HCT116 (cell line): ENCODE results near the gene IMPDH1. TPM values are rescaled to one million over a fixed set of nuclear protein-coding genes. Genes with fewer than 3 reads are reported as not detected.

Experiments used
- ATAC-seq: fragments of 200-7000 bp; cut with Tn5 transposase; 2 replicates; pipeline ENCODE4 v1.9.1; 2020; ENCODE audit warnings: mild to moderate bottlenecking, moderate library complexity
- BruUV-seq: library from RNA; stranded (reverse); fragments of 400-500 nt; replicated peaks from 2 replicates; lab custom pipeline; 2021; lab: Mats Ljungman, UMichigan
- CTCF ChIA-PET: fragments of 300-600 bp; sonication (Branson Sonifier 250); formaldehyde crosslinking; loops from one replicate; lab custom pipeline; 2021; ENCODE audit warnings: antibody characterized with exemption; lab: Charles Lee
- POLR2A ChIA-PET: fragments of 300-600, 350-600 bp; sonication (Branson Sonifier 250); formaldehyde crosslinking; loops from one replicate; lab custom pipeline; 2021; ENCODE audit warnings: antibody characterized with exemption; lab: Charles Lee
- RAD21 ChIA-PET, 2 experiments: fragments of 300-600 bp; sonication (Branson Sonifier 250); formaldehyde crosslinking; loops; one replicate each; lab custom pipeline; 2023; ENCODE audit warnings: low total read pairs in 2 of 2; ENCODE audit not compliant: uncharacterized antibody in 2 of 2, unreplicated experiment in 2 of 2, low non-redundant PET in 1 of 2; lab: Charles Lee
- DNase-seq: peaks from one replicate; pipeline ENCODE4 v3.0.0-alpha.2; 2010; ENCODE audit warnings: low read depth, low spot score
- H2AFZ ChIP-seq: fragments of 200-600 bp; shearing (Covaris generic), sonication (generic); 2 replicates; pipeline ENCODE4 v1.6.1; 2017; ENCODE audit warnings: low read depth, mixed run types, mixed read lengths, antibody characterized with exemption, low read length; ENCODE audit not compliant: poor library complexity, severe bottlenecking
- H3K27ac ChIP-seq: 2 replicates; pipeline ENCODE4 v1.5.1; 2012; ENCODE audit warnings: low read depth, low read length
- H3K27me3 ChIP-seq: fragments of 200-600 bp; sonication (generic); 2 replicates; pipeline ENCODE4 v1.6.1; 2016; ENCODE audit warnings: mixed run types, low read length, mixed read lengths; ENCODE audit not compliant: insufficient read depth
- H3K36me3 ChIP-seq, 2 experiments: fragments of 200-500 bp in 1 of 2; fragments of 200-600 bp in 1 of 2; sonication (Bioruptor generic) in 1 of 2; sonication (generic) in 1 of 2; 2 replicates each; pipeline versions ENCODE4 v1.5.1 to v1.6.1; 2014 to 2016; ENCODE audit warnings: low read length in 2 of 2, inconsistent platforms in 1 of 2, mixed read lengths in 1 of 2, mixed run types in 1 of 2; ENCODE audit not compliant: insufficient read depth in 2 of 2, control insufficient read depth in 1 of 2
- H3K4me1 ChIP-seq, 2 experiments: fragments of 200-600 bp in 1 of 2; sonication (generic) in 1 of 2; 2 replicates each; pipeline versions ENCODE4 v1.5.1 to v1.6.1; 2012 to 2017; ENCODE audit warnings: low read length in 2 of 2, inconsistent platforms in 1 of 2, mild to moderate bottlenecking in 1 of 2, mixed read lengths in 1 of 2, mixed run types in 1 of 2, moderate library complexity in 1 of 2; ENCODE audit not compliant: insufficient read depth in 2 of 2, control insufficient read depth in 1 of 2
- H3K4me2 ChIP-seq: fragments of 200-600 bp; sonication (generic); 2 replicates; pipeline ENCODE4 v1.6.1; 2017; ENCODE audit warnings: mixed run types, low read length, mixed read lengths
- H3K4me3 ChIP-seq, 2 experiments: fragments of 200-600 bp in 1 of 2; sonication (generic) in 1 of 2; replicated peaks in 1 of 2; 2 replicates each; pipeline ENCODE4 v1.5.1; 2011 to 2016; ENCODE audit warnings: low read length in 2 of 2, control low read depth in 1 of 2, low read depth in 1 of 2, mild to moderate bottlenecking in 1 of 2, mixed read lengths in 1 of 2, mixed run types in 1 of 2
- H3K79me2 ChIP-seq: fragments of 200-600 bp; sonication (generic); 2 replicates; pipeline ENCODE4 v1.6.1; 2017; ENCODE audit warnings: mild to moderate bottlenecking, mixed run types, low read length, moderate library complexity, mixed read lengths; ENCODE audit not compliant: insufficient read depth
- H3K9ac ChIP-seq: fragments of 200-600 bp; sonication (generic); 2 replicates; pipeline ENCODE4 v1.6.1; 2016; ENCODE audit warnings: low read length, mixed read lengths
- H3K9me2 ChIP-seq: fragments of 200-600 bp; sonication (generic), shearing (Covaris generic); 2 replicates; pipeline ENCODE4 v1.6.1; 2017; ENCODE audit warnings: mixed run types, mild to moderate bottlenecking, moderate library complexity; ENCODE audit not compliant: insufficient read depth
- H3K9me3 ChIP-seq, 2 experiments: fragments of 200-500 bp in 1 of 2; fragments of 200-600 bp in 1 of 2; sonication (Bioruptor generic) in 1 of 2; sonication (generic) in 1 of 2; 2 replicates each; pipeline ENCODE4 v1.6.1; 2014 to 2017; ENCODE audit warnings: low read length in 2 of 2, mixed read lengths in 2 of 2, inconsistent platforms in 1 of 2, low read depth in 1 of 2, mild to moderate bottlenecking in 1 of 2, mixed run types in 1 of 2, moderate library complexity in 1 of 2; ENCODE audit not compliant: control insufficient read depth in 1 of 2, insufficient read depth in 1 of 2
- H4K20me1 ChIP-seq: fragments of 200-600 bp; sonication (generic), shearing (Covaris generic); 2 replicates; pipeline ENCODE4 v1.6.1; 2017; ENCODE audit warnings: mixed run types, mild to moderate bottlenecking, moderate library complexity; ENCODE audit not compliant: insufficient read depth
- CBX3 ChIP-seq: IDR thresholded peaks from 2 replicates; pipeline ENCODE4 v1.6.1; 2012; ENCODE audit warnings: low read depth
- CEBPB ChIP-seq: IDR thresholded peaks from 2 replicates; pipeline ENCODE4 v1.6.1; 2012; ENCODE audit warnings: low read depth
- CTCF ChIP-seq, 3 experiments: fragments of 200-600 bp in 1 of 3; sonication (generic) in 1 of 3; IDR thresholded peaks in 2 of 3; conservative IDR thresholded peaks in 1 of 3; 2 replicates each; pipeline ENCODE4 v1.5.1; 2012 to 2017; ENCODE audit warnings: low read depth in 2 of 3, low read length in 2 of 3, antibody characterized with exemption in 1 of 3, borderline replicate concordance in 1 of 3, control low read depth in 1 of 3, mild to moderate bottlenecking in 1 of 3, mixed read lengths in 1 of 3, mixed run types in 1 of 3, moderate library complexity in 1 of 3; ENCODE audit not compliant: insufficient read depth in 1 of 3
- EGR1 ChIP-seq: IDR thresholded peaks from 2 replicates; pipeline ENCODE4 v1.6.1; 2012; ENCODE audit warnings: low read depth
- EZH2 ChIP-seq: fragments of 200-600 bp; sonication (generic); IDR thresholded peaks from 2 replicates; pipeline ENCODE4 v1.6.1; 2017; ENCODE audit warnings: antibody characterized with exemption, mixed run types
- JUND ChIP-seq: IDR thresholded peaks from 2 replicates; pipeline ENCODE4 v1.6.1; 2012
- POLR2A ChIP-seq: IDR thresholded peaks from 2 replicates; pipeline ENCODE4 v1.7.0; 2011; ENCODE audit warnings: borderline replicate concordance; ENCODE audit not compliant: insufficient read depth, insufficient read length; ENCODE audit errors: extremely low read depth
- POLR2AphosphoS5 ChIP-seq: IDR thresholded peaks from 2 replicates; pipeline ENCODE4 v1.6.1; 2011; ENCODE audit warnings: mild to moderate bottlenecking, low read depth, low read length, moderate library complexity
- YY1 ChIP-seq: IDR thresholded peaks from 2 replicates; pipeline ENCODE4 v1.6.1; 2011; ENCODE audit warnings: low read length, low read depth, moderate library complexity, mild to moderate bottlenecking; ENCODE audit not compliant: insufficient replicate concordance; ENCODE audit errors: extremely low read depth
- ZFX ChIP-seq: fragments of 450-650 bp; IDR thresholded peaks from 2 replicates; pipeline ENCODE4 v1.6.1; 2017
- intact Hi-C: fragments of 100-400 bp; cut with micrococcal nuclease; formaldehyde crosslinking; loops from 2 replicates; pipeline ENCODE4 v1.10.0; 2022
- total RNA-seq: library from RNA; stranded (reverse); gene quantifications from one replicate; pipeline ENCODE4 v1.2.1, GENCODE V29; 2021; ENCODE audit not compliant: unreplicated experiment

IMPDH1 gene
- total RNA-seq, 1 experiment from 2014 or later = 98.2 TPM

GRCh38 chr7:128391805-128392204 lies 18.0 kb downstream of the IMPDH1 start:
- ChIA-PET CTCF (no interaction called here), RAD21 (no interaction called here), POLR2A (no interaction called here)
- DNase-seq (no peak), ATAC-seq (no peak)
- Histone ChIP-seq H3K4me1 (no peaks in the 10 kb centered on the region), H3K27ac (no peak overlapping the region), H3K9me2 (no peaks in the 10 kb centered on the region), H3K9ac (no peak overlapping the region), H2AFZ (no peak overlapping the region), H3K79me2 (no peaks in the 10 kb centered on the region), H3K27me3 (no peaks in the 10 kb centered on the region), H4K20me1 (no peaks in the 10 kb centered on the region), H3K4me3 (no peak overlapping the region), H3K36me3 (peaks cover 6 to 25% of the 10 kb centered on the region in 2 experiments; a peak in 3 of 4 replicates), H3K9me3 (no peaks in the 10 kb centered on the region), H3K4me2 (no peak overlapping the region)
- TF ChIP-seq EZH2 (no peak), EGR1 (no peak), CTCF (IDR thresholded peaks at IDR 0.05 in 2 of 3, conservative IDR thresholded peaks at IDR 0.05 in 1 of 3; ENCODE audit: borderline replicate concordance in 1 of 3, insufficient read depth in 1 of 3, low read depth in 2 of 3, low read length in 2 of 3) (no peak), ZFX (no peak), CBX3 (no peak), JUND (no peak), POLR2AphosphoS5 (no peak), POLR2A (no peak), CEBPB (no peak), YY1 (no peak)
- BruUV-seq = no TSS peak
- intact Hi-C loops = no loop called here
